Testis (tissue), 3 donors: Measurements from ENCODE around the gene PRDM8. TPM values are rescaled to one million over a fixed set of nuclear protein-coding genes. Genes with fewer than 3 reads are reported as not detected.

Experiments
- DNase-seq: peaks from one replicate; pipeline ENCODE4 v3.0.0-alpha.2; 2019
- H3K27ac ChIP-seq, 2 donors: fragments of 200-600 bp; sonication (generic); one replicate each; pipeline ENCODE4 v1.5.1; 2019
- H3K27me3 ChIP-seq: fragments of 200-600 bp; sonication (generic); one replicate; pipeline ENCODE4 v1.5.1; 2019
- H3K36me3 ChIP-seq: fragments of 200-600 bp; sonication (generic); one replicate; pipeline ENCODE4 v1.5.1; 2017; ENCODE audit warnings: low read depth; ENCODE audit errors: missing control alignments
- H3K4me1 ChIP-seq: fragments of 200-600 bp; sonication (generic); one replicate; pipeline ENCODE4 v1.5.1; 2019
- H3K4me3 ChIP-seq, 2 donors: fragments of 200-600 bp; sonication (generic); one replicate each; pipeline ENCODE4 v1.5.1; 2017 to 2019
- H3K9me3 ChIP-seq: fragments of 200-600 bp; sonication (generic); one replicate; pipeline ENCODE4 v1.5.1; 2017
- CTCF ChIP-seq, 3 experiments: fragments of 450-650 bp in 2 of 3; fragments of 200-600 bp in 1 of 3; sonication (generic) in 1 of 3; IDR thresholded peaks; one replicate each; pipeline ENCODE4 v1.5.1; 2016 to 2019; ENCODE audit warnings: antibody characterized with exemption in 3 of 3, mild to moderate bottlenecking in 2 of 3, moderate library complexity in 1 of 3
- POLR2A ChIP-seq: fragments of 450-650 bp; IDR thresholded peaks from one replicate; pipeline ENCODE4 v1.6.1; 2017; ENCODE audit warnings: antibody characterized with exemption, mild to moderate bottlenecking, moderate library complexity
- WGBS, 2 donors: methylation state at CpG; one replicate each; pipeline ENCODE4 v1.1.5; 2018; 5-methylcytosine and 5-hydroxymethylcytosine counted together
- intact Hi-C: fragments of 100-400 bp; cut with DNase I; formaldehyde crosslinking; loops from one replicate; pipeline ENCODE4 v1.15.1; 2023; ENCODE audit warnings: low total_unique reads
- polyA plus RNA-seq: library from polyadenylated mRNA; stranded (reverse); fragments of 350-450 nt; fragmentation: Illumina TruSeq; extraction: RNeasy Lipid Tissue Mini Kit (QIAGEN cat#74804); gene quantifications from one replicate; pipeline ENCODE4 v1.2.3, GENCODE V29; 2014; ENCODE audit warnings: low read depth, low replicate concordance; ENCODE audit not compliant: insufficient read depth
- total RNA-seq, 2 donors: library from RNA; depleted of rRNA; stranded (reverse); fragments of >200 nt; gene quantifications; one replicate each; pipeline ENCODE4 v1.2.3, GENCODE V29; 2016

Gene PRDM8
- total and polyA plus RNA-seq, 3 donors from 2014 or later, result 1.1 to 4.3 (median 3.9) TPM

GRCh38 chr4:80231180-80231579, 33.9 kb downstream of the PRDM8 start:
- no peak overlapping the region for H3K4me3 ChIP-seq
- 83 to 89% methylated on average over 5 of the region's 5 CpGs for WGBS, 2 donors
- no peaks in the 10 kb centered on the region for H3K9me3 ChIP-seq
- intact Hi-C loops, result no loop called here
- no peaks in the 10 kb centered on the region for H3K4me1 ChIP-seq
- H3K27me3 ChIP-seq, result no peaks in the 10 kb centered on the region
- H3K27ac ChIP-seq, result no peak overlapping the region
- DNase-seq, result no peak
- no peaks in the 10 kb centered on the region for H3K36me3 ChIP-seq
- TF ChIP-seq POLR2A (no peak), CTCF (IDR thresholded peaks at IDR 0.05) (no peak)

- Histone ChIP-seq H3K36me3 (no peaks in the 10 kb centered on the region), H3K4me1 (no peaks in the 10 kb centered on the region), H3K27me3 (no peaks in the 10 kb centered on the region), H3K9me3 (no peaks in the 10 kb centered on the region), H3K27ac (no peak overlapping the region), H3K4me3 (no peak overlapping the region)
- DNase-seq, result no peak
- TF ChIP-seq POLR2A (no peak), CTCF (IDR thresholded peaks at IDR 0.05) (no peak)
- intact Hi-C loops, result no loop called here
- 89 to 98% methylated on average over 2 of the region's 2 CpGs for WGBS, 2 donors
These were observed 35.5 kb downstream of the PRDM8 start for GRCh38 chr4:80232707-80233370.

- H3K4me3 ChIP-seq, result no peak overlapping the region
- no peaks in the 10 kb centered on the region for H3K36me3 ChIP-seq
- no peak for TF ChIP-seq POLR2A
- no peak for TF ChIP-seq CTCF (IDR thresholded peaks at IDR 0.05)
- intact Hi-C loops, result no loop called here
- 86 to 95% methylated on average over 4 of the region's 4 CpGs for WGBS, 2 donors
- no peak for DNase-seq
- no peaks in the 10 kb centered on the region for H3K9me3 ChIP-seq
- no peaks in the 10 kb centered on the region for H3K27me3 ChIP-seq
- H3K4me1 ChIP-seq, result no peaks in the 10 kb centered on the region
- no peak overlapping the region for H3K27ac ChIP-seq
These were observed 36.1 kb downstream of the PRDM8 start for GRCh38 chr4:80233390-80233789.

GRCh38 chr4:80235451-80235850, 38.1 kb downstream of the PRDM8 start:
- intact Hi-C loops, result no loop called here
- 96 to 97% methylated on average over 1 of the region's 1 CpG for WGBS, 2 donors
- no peaks in the 10 kb centered on the region for H3K36me3 ChIP-seq
- no peak for TF ChIP-seq CTCF (IDR thresholded peaks at IDR 0.05)
- no peak for TF ChIP-seq POLR2A
- no peak for DNase-seq
- H3K27me3 ChIP-seq, result no peaks in the 10 kb centered on the region
- H3K4me3 ChIP-seq, result no peak overlapping the region
- no peaks in the 10 kb centered on the region for H3K4me1 ChIP-seq
- H3K27ac ChIP-seq, result no peak overlapping the region
- no peaks in the 10 kb centered on the region for H3K9me3 ChIP-seq

GRCh38 chr4:80237992-80238391, 40.7 kb downstream of the PRDM8 start:
- Histone ChIP-seq H3K27ac (no peak overlapping the region), H3K27me3 (no peaks in the 10 kb centered on the region), H3K36me3 (no peaks in the 10 kb centered on the region), H3K4me1 (no peaks in the 10 kb centered on the region), H3K4me3 (no peak overlapping the region), H3K9me3 (no peaks in the 10 kb centered on the region)
- intact Hi-C loops, result no loop called here
- no peak for TF ChIP-seq POLR2A
- no peak for TF ChIP-seq CTCF (IDR thresholded peaks at IDR 0.05)
- DNase-seq, result no peak
- WGBS, 2 donors, result 84 to 85% methylated on average over 6 of the region's 6 CpGs
